Measurements from ENCODE around the gene NBDY.

Gene NBDY

GRCh38 chrX:56733459-56734046 is 4.5 kb downstream of the NBDY start:
- Mint-ChIP-seq H3K4me1 (peaks cover 9% of the 10 kb centered on the region), H3K36me3 (ENCODE audit: low read depth) (peaks cover 14% of the 10 kb centered on the region), H3K27ac (no peak overlapping the region), H3K9me3 (no peaks in the 10 kb centered on the region), H3K4me3 (no peak overlapping the region), H3K27me3 (ENCODE audit: low read depth) (no peaks in the 10 kb centered on the region)
- TF ChIP-seq, protein P1, sequence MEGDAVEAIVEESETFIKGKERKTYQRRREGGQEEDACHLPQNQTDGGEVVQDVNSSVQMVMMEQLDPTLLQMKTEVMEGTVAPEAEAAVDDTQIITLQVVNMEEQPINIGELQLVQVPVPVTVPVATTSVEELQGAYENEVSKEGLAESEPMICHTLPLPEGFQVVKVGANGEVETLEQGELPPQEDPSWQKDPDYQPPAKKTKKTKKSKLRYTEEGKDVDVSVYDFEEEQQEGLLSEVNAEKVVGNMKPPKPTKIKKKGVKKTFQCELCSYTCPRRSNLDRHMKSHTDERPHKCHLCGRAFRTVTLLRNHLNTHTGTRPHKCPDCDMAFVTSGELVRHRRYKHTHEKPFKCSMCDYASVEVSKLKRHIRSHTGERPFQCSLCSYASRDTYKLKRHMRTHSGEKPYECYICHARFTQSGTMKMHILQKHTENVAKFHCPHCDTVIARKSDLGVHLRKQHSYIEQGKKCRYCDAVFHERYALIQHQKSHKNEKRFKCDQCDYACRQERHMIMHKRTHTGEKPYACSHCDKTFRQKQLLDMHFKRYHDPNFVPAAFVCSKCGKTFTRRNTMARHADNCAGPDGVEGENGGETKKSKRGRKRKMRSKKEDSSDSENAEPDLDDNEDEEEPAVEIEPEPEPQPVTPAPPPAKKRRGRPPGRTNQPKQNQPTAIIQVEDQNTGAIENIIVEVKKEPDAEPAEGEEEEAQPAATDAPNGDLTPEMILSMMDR (IDR thresholded peaks at IDR 0.05; ENCODE audit: unreplicated experiment in 3 of 3), result peak; percentile 63 to 65 (median 64)

DNA sequence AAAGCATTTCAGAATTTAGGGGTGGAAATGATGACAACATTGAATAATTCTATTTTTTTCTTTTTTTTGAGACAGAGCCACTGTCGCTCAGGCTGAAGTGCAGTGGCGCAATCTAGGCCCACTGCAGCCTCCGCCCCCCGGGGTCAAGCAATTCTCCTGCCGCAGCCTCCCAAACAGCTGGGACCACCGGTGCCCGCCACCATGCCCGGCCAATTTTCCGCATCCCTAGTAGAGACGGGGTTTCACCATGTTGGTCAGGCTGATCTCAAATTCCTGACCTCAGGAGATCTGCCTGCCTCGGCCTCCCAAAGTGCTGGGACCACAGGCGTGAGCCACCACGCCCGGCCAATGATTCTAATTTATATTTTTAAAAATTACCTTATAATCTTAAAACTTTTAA is 7.2 kb downstream of the NBDY start:
- H3K36me3 Mint-ChIP-seq (ENCODE audit: low read depth), result peaks cover 33% of the 10 kb centered on the region
- no peak overlapping the region for H3K27ac Mint-ChIP-seq
- no peak overlapping the region for H3K4me3 Mint-ChIP-seq
- H3K9me3 Mint-ChIP-seq, result peaks cover 7% of the 10 kb centered on the region
- peaks cover 4% of the 10 kb centered on the region for H3K4me1 Mint-ChIP-seq
- H3K27me3 Mint-ChIP-seq (ENCODE audit: low read depth), result no peaks in the 10 kb centered on the region
- TF ChIP-seq, protein P1 (IDR thresholded peaks at IDR 0.05; ENCODE audit: unreplicated experiment in 3 of 3), result no peak

- Mint-ChIP-seq H3K4me3 (no peak overlapping the region), H3K27me3 (ENCODE audit: low read depth) (no peaks in the 10 kb centered on the region), H3K36me3 (ENCODE audit: low read depth) (peaks cover 58% of the 10 kb centered on the region), H3K27ac (no peak overlapping the region), H3K9me3 (peaks cover 26% of the 10 kb centered on the region), H3K4me1 (no peaks in the 10 kb centered on the region)
- TF ChIP-seq, protein P1 (IDR thresholded peaks at IDR 0.05; ENCODE audit: unreplicated experiment in 3 of 3), result no peak
These were observed 9.6 kb downstream of the NBDY start for GRCh38 chrX:56738670-56739069.

GRCh38 chrX:56744996-56745395 is 16.0 kb downstream of the NBDY start:
- H3K4me1 Mint-ChIP-seq, result no peaks in the 10 kb centered on the region
- peaks cover 68% of the 10 kb centered on the region for H3K36me3 Mint-ChIP-seq (ENCODE audit: low read depth)
- no peak overlapping the region for H3K27ac Mint-ChIP-seq
- H3K4me3 Mint-ChIP-seq, result no peak overlapping the region
- H3K27me3 Mint-ChIP-seq (ENCODE audit: low read depth), result no peaks in the 10 kb centered on the region
- H3K9me3 Mint-ChIP-seq, result peaks cover 40% of the 10 kb centered on the region
- TF ChIP-seq, protein P1 (IDR thresholded peaks at IDR 0.05; ENCODE audit: unreplicated experiment in 3 of 3), result no peak

DNA sequence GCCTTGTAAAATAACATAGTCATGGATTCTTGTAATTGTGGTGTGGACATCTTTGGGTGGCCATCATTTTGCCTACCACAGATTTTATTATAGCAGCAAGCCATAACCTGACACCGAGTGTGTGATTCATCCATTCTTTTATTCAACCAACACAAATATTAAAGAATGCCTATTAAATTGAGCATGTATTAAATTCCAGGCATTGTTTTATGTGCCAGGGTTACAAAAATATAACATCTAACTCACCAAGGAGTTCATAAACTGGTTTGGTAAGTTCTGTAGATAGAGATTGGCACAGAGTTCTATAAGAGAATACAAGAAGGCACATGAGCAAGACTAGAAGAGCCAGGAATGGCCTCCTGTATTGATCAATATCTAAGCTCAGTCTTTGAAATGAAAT is 18.0 kb downstream of the NBDY start:
- Mint-ChIP-seq H3K9me3 (peaks cover 26% of the 10 kb centered on the region), H3K4me1 (no peaks in the 10 kb centered on the region), H3K36me3 (ENCODE audit: low read depth) (peaks cover 55% of the 10 kb centered on the region), H3K27ac (no peak overlapping the region), H3K4me3 (no peak overlapping the region), H3K27me3 (ENCODE audit: low read depth) (no peaks in the 10 kb centered on the region)
- TF ChIP-seq, protein P1 (IDR thresholded peaks at IDR 0.05; ENCODE audit: unreplicated experiment in 3 of 3), result no peak

DNA sequence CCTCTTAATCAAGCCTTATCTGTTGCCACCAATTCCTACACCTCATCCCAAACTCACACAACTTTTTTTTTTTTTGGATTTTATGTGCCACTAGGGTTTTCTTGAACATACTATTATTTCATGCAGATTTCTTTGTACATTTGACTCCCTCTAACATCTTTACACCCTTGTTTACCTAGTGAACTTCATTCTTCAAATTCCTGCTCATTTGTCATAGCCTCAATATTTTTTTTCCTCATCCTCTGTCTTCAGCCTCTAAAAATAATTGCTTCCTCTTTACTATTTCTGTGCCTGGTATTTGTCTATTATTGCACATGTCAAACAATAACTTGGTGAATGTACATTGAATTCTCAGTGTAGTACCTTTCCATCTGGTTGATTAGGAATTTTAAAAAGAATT is 22.0 kb downstream of the NBDY start:
- Mint-ChIP-seq H3K36me3 (ENCODE audit: low read depth) (peaks cover 43% of the 10 kb centered on the region), H3K4me3 (no peak overlapping the region), H3K27me3 (ENCODE audit: low read depth) (no peaks in the 10 kb centered on the region), H3K27ac (no peak overlapping the region), H3K4me1 (no peaks in the 10 kb centered on the region), H3K9me3 (peaks cover 18% of the 10 kb centered on the region)
- TF ChIP-seq, protein P1 (IDR thresholded peaks at IDR 0.05; ENCODE audit: unreplicated experiment in 3 of 3), result no peak

Measured in nephron (organoid).